Retinal pigment epithelial cell (primary cell): ENCODE measurements around the gene MRGPRF.

Experiments used
- DNase-seq: peaks from one replicate; pipeline ENCODE4 v3.0.0-alpha.2; 2010; ENCODE audit warnings: low read depth
- H3K4me3 ChIP-seq: 2 replicates; pipeline ENCODE4 v1.5.1; 2011; ENCODE audit warnings: mild to moderate bottlenecking, low read length, control low read depth, moderate library complexity
- CTCF ChIP-seq: conservative IDR thresholded peaks from 2 replicates; pipeline ENCODE4 v1.5.1; 2011; ENCODE audit warnings: low read depth, low read length, control low read depth, inconsistent platforms

Gene MRGPRF

GRCh38 chr11:68966894-68967780, 45.9 kb downstream of the MRGPRF start:
- no peak for TF ChIP-seq CTCF
- no peak for DNase-seq
- no peak overlapping the region for H3K4me3 ChIP-seq

- DNase-seq, result no peak
- no peak overlapping the region for H3K4me3 ChIP-seq
- TF ChIP-seq CTCF, result no peak
Observed at GRCh38 chr11:68965901-68966853, 46.9 kb downstream of the MRGPRF start.

GRCh38 chr11:68963779-68964178, 49.3 kb downstream of the MRGPRF start:
- DNase-seq, result no peak
- TF ChIP-seq CTCF, result no peak
- no peak overlapping the region for H3K4me3 ChIP-seq

- TF ChIP-seq CTCF, result no peak
- H3K4me3 ChIP-seq, result no peak overlapping the region
- no peak for DNase-seq
Observed at GRCh38 chr11:68962527-68963250, 50.4 kb downstream of the MRGPRF start.

GRCh38 chr11:68961245-68961644, 51.8 kb downstream of the MRGPRF start:
- no peak for TF ChIP-seq CTCF

GRCh38 chr11:68960294-68961071, 52.6 kb downstream of the MRGPRF start:
- H3K4me3 ChIP-seq, result no peak overlapping the region
- no peak for DNase-seq
- TF ChIP-seq CTCF, result no peak

More at GRCh38 chr11:68961245-68961644, 51.8 kb downstream of the MRGPRF start:
- H3K4me3 ChIP-seq, result no peak overlapping the region
- no peak for DNase-seq
